IMR-90 (cell line): ENCODE results near the gene PHC2.

Source experiments
- BHLHE40 ChIP-seq: fragments of 150-350 bp; IDR thresholded peaks from 2 replicates; pipeline ENCODE4 v1.6.1; 2016; ENCODE audit warnings: mild to moderate bottlenecking, low read depth, low read length
- FOS ChIP-seq: fragments of 150-350 bp; IDR thresholded peaks from 2 replicates; pipeline ENCODE4 v1.6.1; 2016; ENCODE audit warnings: low read depth, low read length
- MAFK ChIP-seq: IDR thresholded peaks from 2 replicates; pipeline ENCODE4 v1.6.1; 2012; ENCODE audit warnings: low read depth, low read length, improper control_type of control experiment
- MXI1 ChIP-seq: IDR thresholded peaks from 2 replicates; pipeline ENCODE4 v1.6.1; 2012; ENCODE audit warnings: low read depth, mild to moderate bottlenecking, low read length, moderate library complexity, borderline replicate concordance
- NFE2L2 ChIP-seq: fragments of 150-350 bp; IDR thresholded peaks from 2 replicates; pipeline ENCODE4 v1.6.1; 2016; ENCODE audit warnings: low read depth, mild to moderate bottlenecking, low read length
- POLR2A ChIP-seq: IDR thresholded peaks from 2 replicates; pipeline ENCODE4 v1.6.1; 2012; ENCODE audit warnings: mild to moderate bottlenecking, low read depth, low read length
- RAD21 ChIP-seq: IDR thresholded peaks from 2 replicates; pipeline ENCODE4 v1.6.1; 2012; ENCODE audit warnings: low read length, improper control_type of control experiment
- RFX5 ChIP-seq: IDR thresholded peaks from 2 replicates; pipeline ENCODE4 v1.8.0; 2012; ENCODE audit warnings: low read depth, mild to moderate bottlenecking, low read length, moderate library complexity
- TF ChIP-seq, protein P1 (sequence below): conservative IDR thresholded peaks from 2 replicates; pipeline ENCODE4 v1.5.1; 2012; ENCODE audit warnings: mild to moderate bottlenecking, low read depth, low read length, improper control_type of control experiment
- TF ChIP-seq, protein P2 (sequence below): fragments of 150-350 bp; IDR thresholded peaks from 2 replicates; pipeline ENCODE4 v1.6.1; 2016; ENCODE audit warnings: low read depth, mild to moderate bottlenecking, low read length, moderate library complexity, borderline replicate concordance

DNA sequence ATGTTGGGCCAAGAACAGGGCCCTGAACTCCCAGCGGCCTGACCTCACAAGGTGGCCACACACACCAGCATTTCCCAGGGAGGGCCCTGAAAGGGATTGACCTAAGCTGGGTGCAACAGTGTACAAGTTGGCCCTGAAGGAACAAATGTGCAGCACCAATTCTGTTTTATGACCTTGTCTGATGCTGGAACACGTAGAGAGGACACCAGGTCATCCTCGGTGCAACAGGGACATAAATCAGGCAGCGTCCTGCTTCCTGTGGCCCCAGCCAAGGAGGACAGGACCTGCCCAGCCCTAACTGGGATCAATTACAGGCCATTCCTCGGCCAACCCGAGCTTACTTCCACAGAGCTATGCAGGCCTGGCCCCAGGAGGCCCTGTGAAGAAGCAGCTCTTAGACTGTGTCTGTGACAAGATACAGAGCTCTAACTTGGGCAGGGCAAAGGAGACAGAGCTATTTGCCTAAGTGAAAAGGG lies 12.8 kb upstream of the PHC2 start:
- TF ChIP-seq, protein P1, sequence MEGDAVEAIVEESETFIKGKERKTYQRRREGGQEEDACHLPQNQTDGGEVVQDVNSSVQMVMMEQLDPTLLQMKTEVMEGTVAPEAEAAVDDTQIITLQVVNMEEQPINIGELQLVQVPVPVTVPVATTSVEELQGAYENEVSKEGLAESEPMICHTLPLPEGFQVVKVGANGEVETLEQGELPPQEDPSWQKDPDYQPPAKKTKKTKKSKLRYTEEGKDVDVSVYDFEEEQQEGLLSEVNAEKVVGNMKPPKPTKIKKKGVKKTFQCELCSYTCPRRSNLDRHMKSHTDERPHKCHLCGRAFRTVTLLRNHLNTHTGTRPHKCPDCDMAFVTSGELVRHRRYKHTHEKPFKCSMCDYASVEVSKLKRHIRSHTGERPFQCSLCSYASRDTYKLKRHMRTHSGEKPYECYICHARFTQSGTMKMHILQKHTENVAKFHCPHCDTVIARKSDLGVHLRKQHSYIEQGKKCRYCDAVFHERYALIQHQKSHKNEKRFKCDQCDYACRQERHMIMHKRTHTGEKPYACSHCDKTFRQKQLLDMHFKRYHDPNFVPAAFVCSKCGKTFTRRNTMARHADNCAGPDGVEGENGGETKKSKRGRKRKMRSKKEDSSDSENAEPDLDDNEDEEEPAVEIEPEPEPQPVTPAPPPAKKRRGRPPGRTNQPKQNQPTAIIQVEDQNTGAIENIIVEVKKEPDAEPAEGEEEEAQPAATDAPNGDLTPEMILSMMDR: no peak
- TF ChIP-seq RFX5: no peak
- TF ChIP-seq POLR2A: no peak
- TF ChIP-seq, protein P2, sequence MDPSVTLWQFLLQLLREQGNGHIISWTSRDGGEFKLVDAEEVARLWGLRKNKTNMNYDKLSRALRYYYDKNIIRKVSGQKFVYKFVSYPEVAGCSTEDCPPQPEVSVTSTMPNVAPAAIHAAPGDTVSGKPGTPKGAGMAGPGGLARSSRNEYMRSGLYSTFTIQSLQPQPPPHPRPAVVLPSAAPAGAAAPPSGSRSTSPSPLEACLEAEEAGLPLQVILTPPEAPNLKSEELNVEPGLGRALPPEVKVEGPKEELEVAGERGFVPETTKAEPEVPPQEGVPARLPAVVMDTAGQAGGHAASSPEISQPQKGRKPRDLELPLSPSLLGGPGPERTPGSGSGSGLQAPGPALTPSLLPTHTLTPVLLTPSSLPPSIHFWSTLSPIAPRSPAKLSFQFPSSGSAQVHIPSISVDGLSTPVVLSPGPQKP: no peak
- TF ChIP-seq MAFK: no peak
- TF ChIP-seq MXI1: no peak
- TF ChIP-seq BHLHE40: no peak
- no peak for TF ChIP-seq NFE2L2
- TF ChIP-seq FOS: no peak
- TF ChIP-seq RAD21: no peak
